SKM-1 (cell line): ENCODE results near the gene WAS.
"Not testable (repeated sequence)": the region's sequence is repeated elsewhere in the genome, so short reads cannot be mapped to it uniquely, and the experiment has no call there.

Experiments
- DNase-seq: peaks from one replicate; lab custom pipeline; 2025; ENCODE audit not compliant: unreplicated experiment; lab: John Stamatoyannopoulos, UW

Gene WAS

GRCh38 chrX:48683411-48683982 is at the start of gene WAS:
Gene WAS (plus strand): TSS chrX:48683799. CDS start chrX:48683854, 55 bp downstream.
- DNase-seq, result peak; percentile 66

GRCh38 chrX:48636301-48636700 is 47.3 kb upstream of the WAS start:
- no peak for DNase-seq

GRCh38 chrX:48636776-48637175 is 46.8 kb upstream of the WAS start:
- no peak for DNase-seq

GRCh38 chrX:48645669-48646068 is 37.9 kb upstream of the WAS start:
- no peak for DNase-seq

GRCh38 chrX:48648336-48648751 is 35.3 kb upstream of the WAS start:
- no peak for DNase-seq

GRCh38 chrX:48649102-48649501 is 34.5 kb upstream of the WAS start:
- no peak for DNase-seq

- DNase-seq, result not testable (repeated sequence)
Observed at GRCh38 chrX:48652055-48652579, 31.5 kb upstream of the WAS start.

- DNase-seq, result not testable (repeated sequence)
Observed at GRCh38 chrX:48654746-48655145, 28.9 kb upstream of the WAS start.

- not testable (repeated sequence) for DNase-seq
Observed at GRCh38 chrX:48659686-48660085, 23.9 kb upstream of the WAS start.

GRCh38 chrX:48663241-48663640 is 20.4 kb upstream of the WAS start:
- no peak for DNase-seq

- DNase-seq, result no peak
Observed at GRCh38 chrX:48664156-48664555, 19.4 kb upstream of the WAS start.

- DNase-seq, result no peak
Observed at GRCh38 chrX:48665991-48666390, 17.6 kb upstream of the WAS start.

- DNase-seq, result no peak
Observed at GRCh38 chrX:48666649-48667048, 16.9 kb upstream of the WAS start.

- DNase-seq, result no peak
Observed at GRCh38 chrX:48667509-48667908, 16.1 kb upstream of the WAS start.

GRCh38 chrX:48668187-48668586 is 15.4 kb upstream of the WAS start:
- DNase-seq, result not testable (repeated sequence)

GRCh38 chrX:48676106-48676892 is 7.3 kb upstream of the WAS start:
- peak; percentile 49 for DNase-seq

GRCh38 chrX:48676893-48677270 is 6.7 kb upstream of the WAS start:
- no peak for DNase-seq

GRCh38 chrX:48677516-48677915 is 6.1 kb upstream of the WAS start:
- DNase-seq, result no peak

- DNase-seq, result not testable (repeated sequence)
Observed at GRCh38 chrX:48680467-48680866, 3.1 kb upstream of the WAS start.

GRCh38 chrX:48680925-48681324 is 2.7 kb upstream of the WAS start:
- not testable (repeated sequence) for DNase-seq

GRCh38 chrX:48681539-48682183 is 1.9 kb upstream of the WAS start:
- DNase-seq, result no peak

- not testable (repeated sequence) for DNase-seq
Observed at GRCh38 chrX:48682795-48683194, 804 bp upstream of the WAS start.
